Left ventricle myocardium inferior (tissue), 1 donor: ENCODE results near the gene PRDM11. TPM values are rescaled to one million over a fixed set of nuclear protein-coding genes. Genes with fewer than 3 reads are reported as not detected.

ENCODE experiments used
- DNase-seq: peaks from one replicate; pipeline ENCODE4 v3.0.0-alpha.2; 2020
- H3K27ac ChIP-seq: fragments of 200-600 bp; replicated peaks from 2 replicates; pipeline ENCODE4 v1.8.0; 2021
- H3K27me3 ChIP-seq: fragments of 200-600 bp; 2 replicates; pipeline ENCODE4 v1.8.0; 2021; ENCODE audit warnings: low read depth
- H3K36me3 ChIP-seq: fragments of 200-600 bp; 2 replicates; pipeline ENCODE4 v1.8.0; 2021
- H3K4me1 ChIP-seq: fragments of 200-600 bp; 2 replicates; pipeline ENCODE4 v1.8.0; 2021
- H3K4me3 ChIP-seq: fragments of 200-600 bp; 2 replicates; pipeline ENCODE4 v1.8.0; 2021; ENCODE audit warnings: mild to moderate bottlenecking, moderate library complexity
- H3K9me3 ChIP-seq: fragments of 200-600 bp; replicated peaks from 2 replicates; pipeline ENCODE4 v1.8.0; 2021
- intact Hi-C: fragments of 100-400 bp; cut with micrococcal nuclease; formaldehyde crosslinking; loops from one replicate; pipeline ENCODE4 v1.11.0; 2022
- total RNA-seq: library from RNA; stranded (reverse); fragmentation: NEBNext Ultra II Directional; extraction: Animal tissue kit (Norgen Biotek cat#: 25700); gene quantifications from one replicate; pipeline ENCODE4 v1.2.1, GENCODE V29; 2021
- TF ChIP-seq, protein P1 (sequence below): fragments of 200-600 bp; IDR thresholded peaks from 2 replicates; pipeline ENCODE4 v1.8.0; 2021; ENCODE audit warnings: antibody characterized with exemption, mild to moderate bottlenecking, borderline replicate concordance
- donor health status: DM: no; HTN: yes; CAD: no; lungs with severe emphysema.

PRDM11 gene
- total RNA-seq, 1 donor from 2014 or later = 17.2 TPM

DNA sequence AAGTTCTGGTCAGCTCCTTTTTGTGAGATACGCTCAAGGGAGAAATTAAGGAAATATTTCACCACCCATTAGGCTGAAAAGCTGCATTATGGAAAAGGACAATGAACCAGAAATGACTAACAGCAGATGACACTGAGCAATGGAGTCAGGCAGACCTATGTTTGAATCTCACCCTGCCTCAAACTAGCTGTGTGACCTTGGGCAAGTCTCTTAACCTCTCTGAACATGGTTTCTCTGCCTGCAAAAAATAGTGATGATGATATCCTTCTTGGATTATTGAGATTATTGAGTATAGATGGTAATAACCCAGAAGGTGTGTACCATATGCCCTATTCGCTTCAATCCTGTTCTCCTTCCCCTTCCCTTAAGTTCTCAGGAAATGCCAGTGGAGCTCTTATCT is 2.9 kb upstream of the PRDM11 start:
- no peak overlapping the region for H3K27ac ChIP-seq
- H3K36me3 ChIP-seq = no peaks in the 10 kb centered on the region
- DNase-seq = no peak
- H3K9me3 ChIP-seq = no peaks in the 10 kb centered on the region
- peaks cover 27% of the 10 kb centered on the region for H3K4me1 ChIP-seq
- TF ChIP-seq, protein P1, sequence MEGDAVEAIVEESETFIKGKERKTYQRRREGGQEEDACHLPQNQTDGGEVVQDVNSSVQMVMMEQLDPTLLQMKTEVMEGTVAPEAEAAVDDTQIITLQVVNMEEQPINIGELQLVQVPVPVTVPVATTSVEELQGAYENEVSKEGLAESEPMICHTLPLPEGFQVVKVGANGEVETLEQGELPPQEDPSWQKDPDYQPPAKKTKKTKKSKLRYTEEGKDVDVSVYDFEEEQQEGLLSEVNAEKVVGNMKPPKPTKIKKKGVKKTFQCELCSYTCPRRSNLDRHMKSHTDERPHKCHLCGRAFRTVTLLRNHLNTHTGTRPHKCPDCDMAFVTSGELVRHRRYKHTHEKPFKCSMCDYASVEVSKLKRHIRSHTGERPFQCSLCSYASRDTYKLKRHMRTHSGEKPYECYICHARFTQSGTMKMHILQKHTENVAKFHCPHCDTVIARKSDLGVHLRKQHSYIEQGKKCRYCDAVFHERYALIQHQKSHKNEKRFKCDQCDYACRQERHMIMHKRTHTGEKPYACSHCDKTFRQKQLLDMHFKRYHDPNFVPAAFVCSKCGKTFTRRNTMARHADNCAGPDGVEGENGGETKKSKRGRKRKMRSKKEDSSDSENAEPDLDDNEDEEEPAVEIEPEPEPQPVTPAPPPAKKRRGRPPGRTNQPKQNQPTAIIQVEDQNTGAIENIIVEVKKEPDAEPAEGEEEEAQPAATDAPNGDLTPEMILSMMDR = no peak
- intact Hi-C loops = no loop called here
- no peak overlapping the region for H3K4me3 ChIP-seq
- no peaks in the 10 kb centered on the region for H3K27me3 ChIP-seq

DNA sequence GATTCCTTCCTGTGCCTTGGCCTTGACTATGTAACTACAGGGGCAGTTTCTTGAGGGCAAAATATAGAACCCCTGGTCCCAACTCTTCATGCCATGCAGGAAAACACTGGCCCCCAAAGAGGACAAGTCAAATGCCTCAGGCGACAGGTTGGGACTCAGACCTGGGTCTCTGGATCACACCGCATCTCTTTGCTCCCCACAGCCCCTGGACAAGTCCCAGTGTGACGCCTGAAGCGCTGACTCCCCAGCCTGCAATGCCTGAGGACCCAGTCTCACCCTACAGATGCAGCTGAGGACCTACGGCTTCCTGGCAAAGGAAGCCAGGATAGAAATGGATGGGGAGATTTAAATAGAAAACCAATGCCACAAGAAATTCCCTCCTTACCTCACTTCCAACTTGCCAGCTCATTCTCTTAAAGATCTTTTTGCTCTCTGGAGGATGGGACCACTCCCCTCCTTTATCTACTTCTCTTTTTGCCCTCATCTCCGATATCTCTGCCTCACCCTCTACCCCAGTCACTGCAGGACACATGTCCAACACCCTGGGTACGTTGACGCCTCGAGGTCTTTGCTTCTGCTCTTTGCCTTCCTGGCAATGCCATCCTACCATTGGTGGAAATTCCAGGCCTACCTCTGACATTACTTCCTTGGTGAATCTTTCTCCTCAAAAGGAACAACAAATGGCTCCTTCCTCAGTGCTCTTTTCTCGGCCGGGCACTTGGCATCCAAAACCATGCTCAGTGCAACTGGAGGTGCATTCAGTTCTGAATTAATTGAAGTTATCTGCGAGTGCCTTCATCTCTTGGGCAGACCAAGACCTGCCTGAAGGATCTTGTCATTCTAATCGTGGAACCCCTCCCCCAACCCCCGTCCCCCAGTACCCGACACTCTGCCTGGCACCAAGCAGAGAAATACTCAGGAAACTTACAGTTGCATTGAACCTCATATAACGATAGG is 2.0 kb upstream of the PRDM11 start:
- DNase-seq = no peak
- H3K36me3 ChIP-seq = no peaks in the 10 kb centered on the region
- no peaks in the 10 kb centered on the region for H3K27me3 ChIP-seq
- H3K27ac ChIP-seq = no peak overlapping the region
- peaks cover 32% of the 10 kb centered on the region for H3K4me1 ChIP-seq
- no peaks in the 10 kb centered on the region for H3K9me3 ChIP-seq
- H3K4me3 ChIP-seq = no peak overlapping the region
- TF ChIP-seq, protein P1 = no peak
- intact Hi-C loops = no loop called here

DNA sequence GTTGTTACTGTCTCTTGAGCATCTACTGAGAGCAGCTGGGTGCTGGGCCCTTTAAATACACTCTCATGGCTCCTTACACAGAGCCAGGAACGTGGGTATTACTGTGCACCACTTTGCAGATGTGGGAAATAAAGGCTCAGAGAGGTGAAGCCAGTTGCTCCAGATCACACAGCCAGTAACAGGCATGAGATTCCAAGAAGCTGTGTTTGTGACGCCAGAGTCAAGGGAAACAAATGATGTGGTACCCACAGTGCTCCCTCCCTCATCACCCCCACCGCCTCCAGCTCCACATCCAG is 1.4 kb upstream of the PRDM11 start:
- intact Hi-C loops = no loop called here
- H3K27ac ChIP-seq = no peak overlapping the region

DNA sequence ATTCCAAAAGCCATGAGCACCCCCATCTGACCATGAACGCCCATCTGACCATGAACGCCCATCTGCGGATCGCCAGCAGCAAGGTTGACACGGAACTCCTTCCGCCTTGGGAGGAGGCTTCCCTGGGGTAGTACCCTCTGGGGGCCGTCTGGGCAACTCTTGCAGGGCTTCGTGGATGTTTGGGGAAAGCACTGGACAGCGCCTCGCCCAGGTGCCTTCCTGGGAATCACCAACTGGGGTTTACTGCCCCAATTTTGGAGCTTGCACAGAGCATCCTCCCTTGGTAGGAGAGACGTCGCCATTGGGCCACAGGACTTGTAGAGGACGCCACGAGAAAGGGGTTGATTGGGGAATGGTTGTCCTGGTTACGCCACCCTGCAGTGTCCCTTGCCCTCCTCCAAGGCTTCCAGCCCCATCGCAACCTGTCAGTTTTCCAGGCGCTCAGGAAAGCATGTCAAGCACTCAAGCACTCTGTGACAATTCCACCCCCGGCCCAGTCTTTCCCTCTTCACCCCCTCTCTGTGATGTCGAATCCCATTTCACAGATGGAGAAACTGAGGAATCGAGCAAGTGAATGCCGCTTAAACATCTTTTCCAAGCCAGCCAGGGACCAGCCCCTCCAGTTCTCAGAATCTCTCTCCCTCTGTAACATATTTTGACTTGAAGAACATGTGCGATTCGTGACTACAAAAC is 914 bp upstream of the PRDM11 start:
- peak; percentile 44 for DNase-seq
- H3K36me3 ChIP-seq = no peaks in the 10 kb centered on the region
- no peaks in the 10 kb centered on the region for H3K27me3 ChIP-seq
- peak overlapping the region; percentile 99 for H3K27ac ChIP-seq
- no peaks in the 10 kb centered on the region for H3K9me3 ChIP-seq
- TF ChIP-seq, protein P1 = no peak
- intact Hi-C loops = no loop called here
- H3K4me1 ChIP-seq = peaks cover 32% of the 10 kb centered on the region
- H3K4me3 ChIP-seq = peak overlapping the region; percentile 90

More for the DNA sequence above, 1.4 kb upstream of the PRDM11 start:
- H3K36me3 ChIP-seq = no peaks in the 10 kb centered on the region
- H3K27me3 ChIP-seq = no peaks in the 10 kb centered on the region
- no peaks in the 10 kb centered on the region for H3K9me3 ChIP-seq
- H3K4me3 ChIP-seq = no peak overlapping the region
- TF ChIP-seq, protein P1 = no peak
- peaks cover 32% of the 10 kb centered on the region for H3K4me1 ChIP-seq
- DNase-seq = no peak

DNA sequence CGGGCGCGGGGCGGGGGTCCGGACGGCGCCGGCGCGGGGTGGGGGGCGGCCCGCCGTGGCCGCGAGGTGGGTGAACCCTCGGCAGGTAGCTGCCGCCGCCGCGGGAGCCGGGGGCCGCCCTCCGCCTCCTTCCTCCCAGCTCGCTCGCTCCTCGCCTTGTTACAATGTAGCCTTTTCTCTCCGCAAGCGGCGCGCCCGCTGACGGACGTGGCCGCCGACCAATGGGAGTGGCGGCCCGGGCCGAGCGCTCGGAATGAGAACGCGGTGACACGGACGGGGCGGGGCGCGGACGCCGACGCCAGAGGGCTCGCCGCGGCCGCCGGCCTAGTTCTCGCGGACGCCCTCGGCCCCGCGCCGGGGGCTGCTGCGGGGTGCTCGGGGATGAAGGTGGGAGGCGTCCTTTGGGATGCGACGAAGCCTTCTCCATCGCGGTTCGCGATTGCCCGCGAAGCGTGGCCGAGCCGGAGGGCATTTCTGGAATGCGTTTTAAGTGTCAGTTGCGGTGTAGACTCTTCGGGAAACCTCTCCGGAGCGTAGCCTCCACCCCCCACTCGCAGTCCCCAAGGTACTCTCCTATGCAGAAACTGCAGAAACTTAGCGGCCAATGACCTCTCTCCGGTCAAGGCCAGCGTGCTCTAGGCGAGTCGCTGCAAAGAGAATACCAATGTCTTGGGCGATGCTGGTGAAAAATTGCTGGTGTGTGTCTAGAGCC is 734 bp downstream of the PRDM11 start:
- Histone ChIP-seq H3K4me1 (peaks cover 32% of the 10 kb centered on the region), H3K9me3 (no peaks in the 10 kb centered on the region), H3K27me3 (no peaks in the 10 kb centered on the region), H3K27ac (peak overlapping the region; percentile 99), H3K4me3 (peak overlapping the region; percentile 90), H3K36me3 (no peaks in the 10 kb centered on the region)
- peak; percentile 96 for DNase-seq
- intact Hi-C loops = no loop called here
- TF ChIP-seq, protein P1 = peak; percentile 20
